HuH-7 (cell line): ENCODE results near the gene RAD23B.
"Not testable (repeated sequence)": the region's sequence is repeated elsewhere in the genome, so short reads cannot be mapped to it uniquely, and the experiment has no call there.

ENCODE experiments used
- DNase-seq: peaks from one replicate; pipeline ENCODE4 v3.0.0; 2011; ENCODE audit warnings: low spot score

Gene RAD23B

GRCh38 chr9:107293543-107294085 lies 10.5 kb downstream of the RAD23B start:
- DNase-seq: no peak

- no peak for DNase-seq
Observed at GRCh38 chr9:107294756-107295155, 11.7 kb downstream of the RAD23B start.

- DNase-seq: no peak
Observed at GRCh38 chr9:107295995-107296394, 12.9 kb downstream of the RAD23B start.

- not testable (repeated sequence) for DNase-seq
Observed at GRCh38 chr9:107296592-107296991, 13.5 kb downstream of the RAD23B start.

- no peak for DNase-seq
Observed at GRCh38 chr9:107299437-107299836, 16.4 kb downstream of the RAD23B start.

GRCh38 chr9:107306308-107306707 lies 23.2 kb downstream of the RAD23B start:
- no peak for DNase-seq

GRCh38 chr9:107307331-107307730 lies 24.3 kb downstream of the RAD23B start:
- DNase-seq: no peak

GRCh38 chr9:107308461-107308860 lies 25.4 kb downstream of the RAD23B start:
- no peak for DNase-seq

- DNase-seq: no peak
Observed at GRCh38 chr9:107309271-107309670, 26.2 kb downstream of the RAD23B start.

- no peak for DNase-seq
Observed at GRCh38 chr9:107312376-107313050, 29.4 kb downstream of the RAD23B start.

GRCh38 chr9:107313555-107314096 lies 30.5 kb downstream of the RAD23B start:
- no peak for DNase-seq

GRCh38 chr9:107314763-107315162 lies 31.7 kb downstream of the RAD23B start:
- no peak for DNase-seq

GRCh38 chr9:107316795-107317661 lies 33.9 kb downstream of the RAD23B start:
- no peak for DNase-seq

GRCh38 chr9:107322643-107323042 lies 39.6 kb downstream of the RAD23B start:
- no peak for DNase-seq

- DNase-seq: no peak
Observed at GRCh38 chr9:107323836-107324585, 40.9 kb downstream of the RAD23B start.

GRCh38 chr9:107325842-107326241 lies 42.8 kb downstream of the RAD23B start:
- no peak for DNase-seq

- no peak for DNase-seq
Observed at GRCh38 chr9:107328510-107328909, 45.4 kb downstream of the RAD23B start.

- DNase-seq: no peak
Observed at GRCh38 chr9:107330420-107330819, 47.3 kb downstream of the RAD23B start.

GRCh38 chr9:107332883-107333282 lies 49.8 kb downstream of the RAD23B start:
- DNase-seq: no peak

GRCh38 chr9:107333363-107333762 lies 50.3 kb downstream of the RAD23B start:
- DNase-seq: no peak

- DNase-seq: no peak
Observed at GRCh38 chr9:107334103-107334776, 51.2 kb downstream of the RAD23B start.

- DNase-seq: no peak
Observed at GRCh38 chr9:107335331-107335730, 52.3 kb downstream of the RAD23B start.
